GOT3 (cell line): Measurements from ENCODE around the gene ZP1.
A peak's percentile ranks its signal among the peaks of the same experiment; 100 is the strongest.

Experiments used
- DNase-seq: peaks from one replicate; lab custom pipeline; 2025; ENCODE audit warnings: mixed read lengths; lab: John Stamatoyannopoulos, UW

Gene ZP1

GRCh38 chr11:60910281-60910687 lies 42.9 kb downstream of the ZP1 start:
- no peak for DNase-seq

GRCh38 chr11:60910711-60911380 lies 43.5 kb downstream of the ZP1 start:
- no peak for DNase-seq

GRCh38 chr11:60912223-60912850 lies 45.0 kb downstream of the ZP1 start:
- no peak for DNase-seq

- DNase-seq, result no peak
These were observed 45.6 kb downstream of the ZP1 start for GRCh38 chr11:60912851-60913528.

- peak; percentile 59 for DNase-seq
These were observed 46.7 kb downstream of the ZP1 start, which contains the start of gene TMEM109 for GRCh38 chr11:60913793-60914632. Gene TMEM109, plus strand, starts transcription at chr11:60914158. Its CDS starts 5,536 bp downstream, at chr11:60919694.

- no peak for DNase-seq
These were observed 47.4 kb downstream of the ZP1 start for GRCh38 chr11:60914633-60915247.

GRCh38 chr11:60915248-60915914 lies 48.0 kb downstream of the ZP1 start:
- DNase-seq, result no peak

GRCh38 chr11:60916669-60917206 lies 49.4 kb downstream of the ZP1 start:
- no peak for DNase-seq

GRCh38 chr11:60917267-60917666 lies 49.9 kb downstream of the ZP1 start:
- no peak for DNase-seq

GRCh38 chr11:60918251-60918938 lies 51.1 kb downstream of the ZP1 start:
- no peak for DNase-seq

GRCh38 chr11:60918939-60919265 lies 51.6 kb downstream of the ZP1 start:
- no peak for DNase-seq

GRCh38 chr11:60919320-60919719 lies 52.0 kb downstream of the ZP1 start:
- DNase-seq, result no peak

- no peak for DNase-seq
These were observed 52.6 kb downstream of the ZP1 start for GRCh38 chr11:60919956-60920355.

GRCh38 chr11:60921259-60921658 lies 53.9 kb downstream of the ZP1 start:
- DNase-seq, result no peak

GRCh38 chr11:60921777-60922335 lies 54.5 kb downstream of the ZP1 start:
- no peak for DNase-seq

GRCh38 chr11:60922906-60923305 lies 55.6 kb downstream of the ZP1 start:
- DNase-seq, result no peak

- no peak for DNase-seq
These were observed 56.0 kb downstream of the ZP1 start for GRCh38 chr11:60923326-60923725.

GRCh38 chr11:60923800-60924109 lies 56.4 kb downstream of the ZP1 start:
- DNase-seq, result no peak

GRCh38 chr11:60924110-60924905 lies 57.0 kb downstream of the ZP1 start, which contains the start of gene TMEM132A:
Gene TMEM132A, plus strand, starts transcription at chr11:60924460. Its CDS starts 174 bp downstream, at chr11:60924634.
- DNase-seq, result no peak
